Right lobe of liver (tissue), 4 donors: ENCODE data around the gene LYPD3.
"Not testable (repeated sequence)": the region's sequence is repeated elsewhere in the genome, so short reads cannot be mapped to it uniquely, and the experiment has no call there.

Source experiments
- POLR2A ChIP-seq: fragments of 450-650 bp; IDR thresholded peaks from one replicate; pipeline ENCODE4 v1.6.1; 2017; ENCODE audit warnings: antibody characterized with exemption, mild to moderate bottlenecking
- TF ChIP-seq, protein P1 (sequence below), 4 donors: fragments of 200-600 bp in 3 of 4; fragments of 450-650 bp in 1 of 4; IDR thresholded peaks; one replicate each; pipeline versions ENCODE4 v1.5.1 to v1.8.0; 2016 to 2022; ENCODE audit warnings: antibody characterized with exemption in 4 of 4, mild to moderate bottlenecking in 2 of 4
- donor health status: DM: no; HTN: no; CAD: no.
- donor health status: DM: no; HTN: no; CAD: no.
- donor health status: DM: no; HTN: yes; CAD: no.

DNA sequence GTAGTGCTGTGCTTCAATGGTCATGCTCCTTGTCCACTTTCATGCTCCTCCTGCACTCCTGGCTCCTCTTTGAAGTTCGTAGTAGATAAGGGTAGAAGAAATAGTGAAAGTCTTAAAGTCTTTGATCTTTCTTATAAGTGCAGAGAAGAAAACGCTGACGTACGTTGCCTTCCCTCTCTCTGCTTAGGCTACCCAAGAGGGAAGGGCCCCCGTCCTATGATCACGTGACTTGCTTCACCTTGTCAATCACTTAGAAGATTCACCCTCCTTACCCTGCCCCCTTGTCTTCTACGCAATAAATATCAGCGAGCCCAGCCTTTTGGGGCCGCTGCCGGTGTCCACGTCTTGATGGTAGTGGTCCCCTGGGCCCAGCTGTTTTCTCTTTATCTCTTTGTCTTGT, 28.1 kb downstream of the LYPD3 start:
- TF ChIP-seq, protein P1, sequence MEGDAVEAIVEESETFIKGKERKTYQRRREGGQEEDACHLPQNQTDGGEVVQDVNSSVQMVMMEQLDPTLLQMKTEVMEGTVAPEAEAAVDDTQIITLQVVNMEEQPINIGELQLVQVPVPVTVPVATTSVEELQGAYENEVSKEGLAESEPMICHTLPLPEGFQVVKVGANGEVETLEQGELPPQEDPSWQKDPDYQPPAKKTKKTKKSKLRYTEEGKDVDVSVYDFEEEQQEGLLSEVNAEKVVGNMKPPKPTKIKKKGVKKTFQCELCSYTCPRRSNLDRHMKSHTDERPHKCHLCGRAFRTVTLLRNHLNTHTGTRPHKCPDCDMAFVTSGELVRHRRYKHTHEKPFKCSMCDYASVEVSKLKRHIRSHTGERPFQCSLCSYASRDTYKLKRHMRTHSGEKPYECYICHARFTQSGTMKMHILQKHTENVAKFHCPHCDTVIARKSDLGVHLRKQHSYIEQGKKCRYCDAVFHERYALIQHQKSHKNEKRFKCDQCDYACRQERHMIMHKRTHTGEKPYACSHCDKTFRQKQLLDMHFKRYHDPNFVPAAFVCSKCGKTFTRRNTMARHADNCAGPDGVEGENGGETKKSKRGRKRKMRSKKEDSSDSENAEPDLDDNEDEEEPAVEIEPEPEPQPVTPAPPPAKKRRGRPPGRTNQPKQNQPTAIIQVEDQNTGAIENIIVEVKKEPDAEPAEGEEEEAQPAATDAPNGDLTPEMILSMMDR (IDR thresholded peaks at IDR 0.05), result not testable (repeated sequence)
- not testable (repeated sequence) for TF ChIP-seq POLR2A
